Measurements from ENCODE around the gene PTPA. TPM values are rescaled to one million over a fixed set of nuclear protein-coding genes. Genes with fewer than 3 reads are reported as not detected.

The PTPA gene
- 100 to 1,000 TPM in 3 of 7 donors, 10 to 100 TPM in 4; 71.5 to 107 (median 88.9) TPM for total RNA-seq
- polyA plus RNA-seq = 100 to 1,000 TPM in 1 of 3 donors, 10 to 100 TPM in 2; 38.8 to 104 (median 65.4) TPM
- long read RNA-seq, donor 1, transcript PTPA-210 (3 exons, 1,153 nt) = major isoform, 11 of 30 reads
- long read RNA-seq, donor 1, transcript PTPA-207 (10 exons, 2,737 nt) = minor isoform, 10 of 30 reads
- long read RNA-seq, donor 1, partial matches to known transcripts = 0 of 30 reads
- long read RNA-seq, donor 1, other reads (novel, unspliced or antisense) = 0 of 30 reads
- long read RNA-seq, donor 2, transcript PTPA-207 (10 exons, 2,737 nt) = major isoform, 8 of 45 reads
- long read RNA-seq, donor 2, partial matches to known transcripts = 27 of 45 reads
- long read RNA-seq, donor 2, other reads (novel, unspliced or antisense) = 0 of 45 reads

- intact Hi-C loops (cut with DNase I; ENCODE audit: low total_unique reads) = no loop called here
- Histone ChIP-seq H3K27ac (peak within 1 kb of the TSS; percentile 80 to 97 (median 92)), H3K4me1 (peaks cover 13 to 66% (median 50%) of the 10 kb centered on the region in 6 donors), H3K4me3 (peak within 1 kb of the TSS; percentile 63 to 97 (median 88)), H3K9me3 (no peaks in the 10 kb centered on the region), H3K36me3 (peaks cover 0 to 25% (median 0%) of the 10 kb centered on the region in 6 donors), H3K27me3 (replicated peaks in 1 of 7) (no peaks in the 10 kb centered on the region)
- DNase-seq = peak; percentile 99
- 0 to 1% (median 1%) methylated on average over 18 to 77 of the region's 77 CpGs for WGBS, 5 donors
- TF ChIP-seq POLR2AphosphoS5 (IDR thresholded peaks at IDR 0.05) (peak; percentile 92 to 98 (median 93)), POLR2A (IDR thresholded peaks at IDR 0.05) (peak; percentile 25 to 89 (median 83)), CTCF (IDR thresholded peaks at IDR 0.05 in 8 of 11, conservative IDR thresholded peaks at IDR 0.05 in 3 of 11) (peak in 2 of 11 experiments; percentile 9 to 22)
Measured at GRCh38 chr9:129110740-129111527, at the start of gene PTPA, which contains the start of gene CRAT. Gene PTPA, plus strand, starts transcription at chr9:129111415. Its CDS starts 186 bp downstream, at chr9:129111601. Gene CRAT, minus strand, starts transcription at chr9:129110793. Its CDS starts 284 bp downstream, at chr9:129110509.

GRCh38 chr9:129063061-129063460, 48.2 kb upstream of the PTPA start:
- peaks cover 0 to 5% (median under 1%) of the 10 kb centered on the region in 6 donors for H3K4me1 ChIP-seq
- DNase-seq = peak; percentile 60
- peaks cover 0 to 95% (median 77%) of the 10 kb centered on the region in 6 donors for H3K36me3 ChIP-seq
- H3K27ac ChIP-seq = no peak overlapping the region
- H3K27me3 ChIP-seq (replicated peaks in 1 of 7) = no peaks in the 10 kb centered on the region
- 95 to 100% (median 98%) methylated on average over 6 to 9 of the region's 9 CpGs for WGBS, 5 donors
- TF ChIP-seq POLR2AphosphoS5 (IDR thresholded peaks at IDR 0.05) (peak in 1 of 3 donors; percentile 14), POLR2A (IDR thresholded peaks at IDR 0.05) (no peak), CTCF (IDR thresholded peaks at IDR 0.05 in 8 of 11, conservative IDR thresholded peaks at IDR 0.05 in 3 of 11) (no peak)
- H3K4me3 ChIP-seq = no peak overlapping the region
- intact Hi-C loops (cut with DNase I; ENCODE audit: low total_unique reads) = no loop called here
- H3K9me3 ChIP-seq = no peaks in the 10 kb centered on the region

- no peak for DNase-seq
- peaks cover 0 to 98% (median 79%) of the 10 kb centered on the region in 6 donors for H3K36me3 ChIP-seq
- intact Hi-C loops (cut with DNase I; ENCODE audit: low total_unique reads) = no loop called here
- peaks cover 3 to 19% (median 14%) of the 10 kb centered on the region in 6 donors for H3K4me1 ChIP-seq
- H3K9me3 ChIP-seq = no peaks in the 10 kb centered on the region
- no peaks in the 10 kb centered on the region for H3K27me3 ChIP-seq (replicated peaks in 1 of 7)
- H3K27ac ChIP-seq = no peak overlapping the region
- TF ChIP-seq CTCF (IDR thresholded peaks at IDR 0.05 in 8 of 11, conservative IDR thresholded peaks at IDR 0.05 in 3 of 11) (no peak), POLR2AphosphoS5 (IDR thresholded peaks at IDR 0.05) (no peak), POLR2A (IDR thresholded peaks at IDR 0.05) (no peak)
- 81 to 95% (median 90%) methylated on average over 8 of the region's 8 CpGs for WGBS, 5 donors
- H3K4me3 ChIP-seq = no peak overlapping the region
Measured at GRCh38 chr9:129064499-129064908, 46.7 kb upstream of the PTPA start.

Measured in spleen (tissue), 13 donors.